CD4-positive, CD25-positive, alpha-beta regulatory T cell (primary cell): Measurements from ENCODE around the gene RNF17. TPM values are rescaled to one million over a fixed set of nuclear protein-coding genes. Genes with fewer than 3 reads are reported as not detected.
"Not testable (repeated sequence)": the region's sequence is repeated elsewhere in the genome, so short reads cannot be mapped to it uniquely, and the experiment has no call there.

ENCODE experiments used
- ATAC-seq, 2 donors: fragments of 150-1000 bp; cut with Tn5 transposase; one replicate each; pipeline ENCODE4 v1.10.0; 2021; ENCODE audit warnings: low read depth in 2 of 2, moderate number of reproducible peaks in 2 of 2, moderate library complexity in 1 of 2
- DNase-seq, 3 donors: peaks; one replicate each; pipeline versions ENCODE4 v3.0.0 to v3.0.0-alpha.2; 2012 to 2022; ENCODE audit warnings: mixed read lengths in 1 of 3
- H3K27ac ChIP-seq: one replicate; pipeline ENCODE4 v1.7.0; 2013; ENCODE audit warnings: mild to moderate bottlenecking, low read length; ENCODE audit not compliant: insufficient read depth, poor library complexity, severe bottlenecking
- H3K27me3 ChIP-seq: one replicate; pipeline ENCODE4 v1.7.0; 2013; ENCODE audit warnings: low read length; ENCODE audit not compliant: control insufficient read depth, insufficient read depth
- H3K36me3 ChIP-seq: one replicate; pipeline ENCODE4 v1.7.0; 2013; ENCODE audit warnings: mild to moderate bottlenecking, low read length, moderate library complexity; ENCODE audit not compliant: control insufficient read depth, insufficient read depth
- H3K4me1 ChIP-seq: 2 replicates; pipeline ENCODE4 v1.7.0; 2013; ENCODE audit warnings: mild to moderate bottlenecking, low read length; ENCODE audit not compliant: insufficient read depth, control insufficient read depth, poor library complexity, severe bottlenecking
- H3K4me3 ChIP-seq: one replicate; pipeline ENCODE4 v1.7.0; 2013; ENCODE audit warnings: low read depth, mild to moderate bottlenecking, low read length, moderate library complexity
- H3K9me3 ChIP-seq, 2 experiments: 1 replicate in 1 of 2; 2 replicates in 1 of 2; pipeline ENCODE4 v1.7.0; 2013; ENCODE audit warnings: low read length in 2 of 2, mild to moderate bottlenecking in 1 of 2, moderate library complexity in 1 of 2; ENCODE audit not compliant: control insufficient read depth in 2 of 2
- H3K27ac Mint-ChIP-seq, 3 donors: one replicate each; pipeline ENCODE4 v1.8.0; 2020 to 2022; ENCODE audit warnings: mild to moderate bottlenecking in 3 of 3, mixed read lengths in 3 of 3, moderate library complexity in 2 of 3
- H3K27me3 Mint-ChIP-seq: one replicate; pipeline ENCODE4 v1.8.0; 2022; ENCODE audit warnings: mild to moderate bottlenecking, mixed read lengths
- H3K36me3 Mint-ChIP-seq: one replicate; pipeline ENCODE4 v1.8.0; 2020; ENCODE audit warnings: mixed read lengths
- H3K4me1 Mint-ChIP-seq, 4 donors: one replicate each; pipeline ENCODE4 v1.8.0; 2020 to 2022; ENCODE audit warnings: mixed read lengths in 4 of 4, mild to moderate bottlenecking in 1 of 4
- H3K4me3 Mint-ChIP-seq, 4 donors: one replicate each; pipeline ENCODE4 v1.8.0; 2020 to 2022; ENCODE audit warnings: mild to moderate bottlenecking in 4 of 4, mixed read lengths in 4 of 4, moderate library complexity in 3 of 4
- H3K9me3 Mint-ChIP-seq, 7 donors: one replicate each; pipeline ENCODE4 v1.8.0; 2020 to 2022; ENCODE audit warnings: mixed read lengths in 7 of 7, mild to moderate bottlenecking in 3 of 7, moderate library complexity in 2 of 7
- polyA plus RNA-seq, 4 donors: library from polyadenylated mRNA; unstranded; fragments of 300-500 nt; fragmentation: Illumina TruSeq; gene quantifications; one replicate each; pipeline ENCODE4 v1.2.3, GENCODE V29; 2021
- total RNA-seq: library from RNA; stranded (reverse); gene quantifications from one replicate; pipeline ENCODE4 v1.2.3, GENCODE V29; 2022

The RNF17 gene
- total and polyA plus RNA-seq, 5 donors from 2014 or later = 0.14 to 0.44 (median 0.28) TPM; not detected in 2

DNA sequence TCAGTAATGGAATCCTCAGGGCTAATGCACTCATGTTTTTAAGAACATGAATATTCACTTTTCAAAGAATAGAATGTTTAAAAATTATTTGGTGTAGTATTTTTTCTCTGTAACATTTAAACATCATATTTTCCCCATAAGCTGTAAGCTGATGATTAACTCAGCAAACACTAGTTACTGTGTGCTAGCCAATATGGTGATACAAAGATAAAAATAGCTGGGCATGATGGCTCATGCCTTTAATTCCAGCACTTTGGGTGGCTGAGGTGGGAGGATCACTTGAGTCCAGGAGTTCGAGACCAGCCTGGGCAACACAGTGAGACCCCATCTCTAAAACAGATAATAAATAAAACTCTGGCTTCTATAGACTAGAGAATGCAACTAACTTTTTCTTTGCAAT, 13.2 kb downstream of the RNF17 start:
- no peaks in the 10 kb centered on the region for H3K36me3 Mint-ChIP-seq
- H3K27me3 Mint-ChIP-seq = peaks cover 41% of the 10 kb centered on the region
- H3K9me3 Mint-ChIP-seq = no peaks in the 10 kb centered on the region

DNA sequence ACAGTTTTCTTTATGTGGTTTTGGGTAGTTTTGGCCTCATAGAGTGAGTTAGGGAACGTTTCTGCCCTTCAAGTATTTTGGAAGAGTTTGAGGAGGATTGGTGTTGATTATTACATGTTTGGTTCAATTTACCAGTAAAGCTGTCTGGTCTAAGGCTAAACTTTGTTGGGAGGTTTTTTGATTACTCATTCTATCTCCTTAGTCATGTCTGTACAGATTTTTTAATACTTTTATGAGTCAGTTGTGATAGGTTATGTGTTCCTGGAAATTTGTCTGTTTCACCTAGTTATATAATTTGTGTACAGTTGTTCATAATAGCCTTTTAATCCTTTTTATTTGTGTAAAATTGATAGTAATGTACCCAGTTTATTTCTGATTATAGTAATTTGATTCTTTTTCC, 20.4 kb downstream of the RNF17 start:
- Histone ChIP-seq H3K4me3 (no peak overlapping the region), H3K27ac (no peak overlapping the region), H3K9me3 (peaks cover 4 to 7% of the 10 kb centered on the region in 2 experiments), H3K27me3 (peaks cover 6% of the 10 kb centered on the region), H3K4me1 (no peaks in the 10 kb centered on the region), H3K36me3 (no peaks in the 10 kb centered on the region)
- Mint-ChIP-seq H3K9me3 (peaks cover 0 to 13% (median 5%) of the 10 kb centered on the region in 7 donors), H3K4me3 (no peak overlapping the region), H3K27ac (no peak overlapping the region), H3K36me3 (no peaks in the 10 kb centered on the region), H3K4me1 (no peaks in the 10 kb centered on the region), H3K27me3 (peaks cover 22% of the 10 kb centered on the region)
- ATAC-seq (no peak), DNase-seq (no peak)

More for the DNA sequence above, 13.2 kb downstream of the RNF17 start:
- no peak overlapping the region for H3K4me3 Mint-ChIP-seq
- H3K27ac Mint-ChIP-seq = no peak overlapping the region
- Histone ChIP-seq H3K9me3 (no peaks in the 10 kb centered on the region), H3K27me3 (peaks cover 9% of the 10 kb centered on the region), H3K36me3 (no peaks in the 10 kb centered on the region), H3K27ac (no peak overlapping the region), H3K4me3 (no peak overlapping the region), H3K4me1 (no peaks in the 10 kb centered on the region)
- no peak for ATAC-seq
- no peaks in the 10 kb centered on the region for H3K4me1 Mint-ChIP-seq
- DNase-seq = no peak

DNA sequence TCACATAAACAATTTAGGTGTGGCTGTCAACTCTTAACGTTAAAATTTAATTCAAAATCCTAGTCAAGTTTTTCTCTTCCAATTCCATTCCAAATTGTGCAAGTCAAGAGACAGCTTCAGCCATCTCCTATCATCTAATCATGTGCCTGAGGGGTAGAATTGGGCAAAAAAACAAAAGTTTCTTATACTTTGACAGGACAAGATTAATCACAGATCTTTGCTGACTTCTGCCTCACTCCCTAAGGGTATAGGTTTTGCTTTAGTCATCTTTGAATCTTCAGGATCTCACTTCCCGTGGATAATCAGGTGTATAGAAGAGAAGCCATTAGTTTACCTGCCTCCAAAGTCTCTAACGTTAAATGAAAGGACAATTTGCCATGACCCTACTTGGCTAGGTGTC, 24.6 kb downstream of the RNF17 start:
- Histone ChIP-seq H3K4me1 (no peaks in the 10 kb centered on the region), H3K27ac (no peak overlapping the region), H3K4me3 (no peak overlapping the region), H3K36me3 (no peaks in the 10 kb centered on the region), H3K9me3 (peaks cover 4 to 7% of the 10 kb centered on the region in 2 experiments), H3K27me3 (peaks cover 8% of the 10 kb centered on the region)
- ATAC-seq = no peak
- no peak overlapping the region for H3K27ac Mint-ChIP-seq
- DNase-seq = no peak
- no peaks in the 10 kb centered on the region for H3K36me3 Mint-ChIP-seq
- peaks cover 0 to 13% (median 5%) of the 10 kb centered on the region in 7 donors for H3K9me3 Mint-ChIP-seq
- peaks cover 31% of the 10 kb centered on the region for H3K27me3 Mint-ChIP-seq
- no peak overlapping the region for H3K4me3 Mint-ChIP-seq
- H3K4me1 Mint-ChIP-seq = no peaks in the 10 kb centered on the region

DNA sequence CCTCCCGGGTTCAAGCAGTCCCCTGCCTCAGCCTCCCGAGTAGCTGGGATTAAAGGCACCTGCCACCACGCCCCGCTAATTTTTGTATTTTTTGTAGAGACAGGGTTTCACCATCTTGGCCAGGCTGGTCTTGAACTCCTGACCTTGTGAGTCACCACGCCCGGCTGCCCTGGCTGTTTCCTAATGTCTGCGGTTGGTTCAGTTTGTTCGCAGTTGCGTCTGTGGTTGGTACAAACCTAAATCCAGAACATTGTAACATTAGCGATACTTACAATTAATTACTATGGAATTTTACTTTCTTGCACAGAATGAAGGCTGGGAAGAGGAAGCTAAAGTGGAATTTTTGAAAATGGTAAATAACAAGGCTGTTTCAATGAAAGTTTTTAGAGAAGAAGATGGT, 38.1 kb downstream of the RNF17 start:
- Mint-ChIP-seq H3K27ac (no peak overlapping the region), H3K4me1 (no peaks in the 10 kb centered on the region), H3K9me3 (peaks cover 0 to 5% (median 0%) of the 10 kb centered on the region in 7 donors), H3K27me3 (peaks cover 42% of the 10 kb centered on the region), H3K36me3 (no peaks in the 10 kb centered on the region), H3K4me3 (no peak overlapping the region)
- no peaks in the 10 kb centered on the region for H3K36me3 ChIP-seq
- no peaks in the 10 kb centered on the region for H3K4me1 ChIP-seq
- H3K27me3 ChIP-seq = peaks cover 13% of the 10 kb centered on the region
- no peak overlapping the region for H3K27ac ChIP-seq
- DNase-seq (no peak), ATAC-seq (no peak)
- H3K4me3 ChIP-seq = no peak overlapping the region
- H3K9me3 ChIP-seq = no peaks in the 10 kb centered on the region

DNA sequence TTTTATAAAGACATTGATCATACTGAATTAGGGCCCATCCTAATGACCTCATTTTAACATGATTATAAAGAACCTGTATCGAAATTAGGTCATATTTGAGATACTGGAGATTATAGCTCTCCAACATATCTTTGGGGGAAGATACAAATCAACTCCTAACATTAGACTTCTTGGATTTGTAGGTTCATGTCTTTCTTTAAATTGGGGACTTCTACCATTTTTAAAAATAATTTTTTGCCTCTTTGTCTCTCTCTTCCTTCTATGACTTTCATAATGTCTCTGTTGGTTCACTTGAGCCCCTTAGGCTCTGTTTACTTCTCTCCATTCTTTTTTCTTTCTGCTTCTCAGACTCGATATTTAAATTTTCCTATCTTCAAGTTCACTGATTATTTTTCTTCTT, 57.2 kb downstream of the RNF17 start:
- H3K27ac Mint-ChIP-seq = no peak overlapping the region
- no peak for ATAC-seq
- H3K4me3 Mint-ChIP-seq = no peak overlapping the region
- H3K9me3 Mint-ChIP-seq = peaks cover 0 to 4% (median 0%) of the 10 kb centered on the region in 7 donors
- H3K36me3 Mint-ChIP-seq = no peaks in the 10 kb centered on the region
- no peaks in the 10 kb centered on the region for H3K4me1 Mint-ChIP-seq
- DNase-seq = no peak
- Histone ChIP-seq H3K9me3 (peaks cover 0 to 2% of the 10 kb centered on the region in 2 experiments), H3K4me1 (no peaks in the 10 kb centered on the region), H3K36me3 (no peaks in the 10 kb centered on the region), H3K27ac (no peak overlapping the region), H3K27me3 (peaks cover 6% of the 10 kb centered on the region), H3K4me3 (no peak overlapping the region)
- H3K27me3 Mint-ChIP-seq = peaks cover 50% of the 10 kb centered on the region

DNA sequence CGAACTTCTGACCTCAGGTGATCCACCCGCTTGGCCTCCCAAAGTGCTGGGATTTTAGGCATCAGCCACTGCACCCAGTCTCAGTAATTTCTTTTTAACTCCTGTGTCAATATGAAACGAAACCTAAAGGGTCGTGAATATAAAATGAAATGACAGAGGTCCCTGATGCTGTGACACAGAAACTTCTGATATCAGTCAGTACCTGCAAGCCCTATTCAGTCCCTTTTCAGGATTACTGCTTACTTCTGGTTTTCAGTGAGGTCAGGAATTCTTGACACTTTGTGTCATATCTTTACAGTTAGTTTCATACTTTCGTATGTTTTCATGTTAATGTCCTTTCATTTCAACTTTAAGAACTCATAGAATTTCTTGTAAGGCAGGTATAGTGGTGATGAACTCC, 58.7 kb downstream of the RNF17 start:
- peaks cover 0 to 4% (median 0%) of the 10 kb centered on the region in 7 donors for H3K9me3 Mint-ChIP-seq
- no peak overlapping the region for H3K27ac Mint-ChIP-seq
- no peaks in the 10 kb centered on the region for H3K36me3 Mint-ChIP-seq
- H3K27ac ChIP-seq = no peak overlapping the region
- H3K4me3 Mint-ChIP-seq = no peak overlapping the region
- no peaks in the 10 kb centered on the region for H3K4me1 ChIP-seq
- no peak for DNase-seq
- peaks cover 0 to 2% of the 10 kb centered on the region in 2 experiments for H3K9me3 ChIP-seq
- ATAC-seq = no peak
- no peaks in the 10 kb centered on the region for H3K36me3 ChIP-seq
- peaks cover 46% of the 10 kb centered on the region for H3K27me3 Mint-ChIP-seq
- H3K4me1 Mint-ChIP-seq = no peaks in the 10 kb centered on the region
- peaks cover 6% of the 10 kb centered on the region for H3K27me3 ChIP-seq
- no peak overlapping the region for H3K4me3 ChIP-seq

DNA sequence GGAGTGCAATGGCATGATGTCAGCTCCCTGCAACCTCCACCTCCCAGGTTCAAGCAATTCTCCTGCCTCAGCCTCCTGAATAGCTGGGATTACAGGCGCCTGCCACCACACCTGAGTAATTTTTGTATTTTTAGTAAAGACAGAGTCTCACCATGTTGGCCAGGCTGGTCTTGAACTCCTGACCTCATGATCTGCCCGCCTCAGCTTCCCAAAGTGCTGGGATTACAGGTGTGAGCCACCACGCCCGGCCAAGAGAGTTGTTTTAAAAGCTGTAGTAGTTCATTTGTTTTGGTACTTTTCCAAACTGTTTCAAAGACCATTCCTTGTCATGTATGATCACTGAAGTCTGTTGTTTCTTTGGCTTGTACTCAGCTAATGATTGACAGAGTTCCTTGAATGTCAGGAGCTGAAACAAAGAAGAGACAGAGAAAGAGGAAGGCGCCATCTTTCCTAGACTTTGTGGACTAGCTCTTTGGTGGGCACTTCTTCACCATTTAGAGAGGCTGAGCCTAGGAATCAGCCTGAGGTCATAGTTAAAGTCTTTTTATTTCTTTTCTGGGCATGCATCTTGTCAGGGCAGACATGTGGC, 59.2 kb downstream of the RNF17 start:
- H3K36me3 ChIP-seq, ATAC-seq, H3K9me3 ChIP-seq, H3K27ac Mint-ChIP-seq, H3K27ac ChIP-seq, DNase-seq, H3K4me3 Mint-ChIP-seq, H3K4me1 Mint-ChIP-seq, H3K4me3 ChIP-seq, H3K36me3 Mint-ChIP-seq, H3K9me3 Mint-ChIP-seq, H3K4me1 ChIP-seq, H3K27me3 ChIP-seq: not testable (repeated sequence)
- peaks cover 42% of the 10 kb centered on the region for H3K27me3 Mint-ChIP-seq

DNA sequence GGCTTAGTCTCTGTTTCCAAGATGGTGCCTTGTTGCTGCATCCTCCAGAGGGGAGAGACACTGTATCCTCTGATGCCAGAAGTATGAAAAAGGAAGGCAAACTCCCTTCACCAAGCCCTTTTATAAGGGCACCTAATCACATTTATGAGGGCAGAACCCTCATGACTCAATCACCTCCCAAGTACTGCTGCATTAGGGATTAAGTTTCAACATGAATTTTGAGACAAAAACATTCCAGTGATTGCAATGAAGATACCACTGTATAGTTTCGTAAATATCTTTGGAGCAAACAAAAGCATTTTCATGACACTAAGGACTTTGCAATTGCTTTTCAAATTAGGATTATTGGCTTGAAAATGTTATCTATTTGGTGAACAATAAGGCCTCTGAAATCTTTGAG, 63.8 kb downstream of the RNF17 start:
- Mint-ChIP-seq H3K4me3 (no peak overlapping the region), H3K27me3 (peaks cover 45% of the 10 kb centered on the region), H3K27ac (no peak overlapping the region), H3K4me1 (no peaks in the 10 kb centered on the region), H3K36me3 (no peaks in the 10 kb centered on the region), H3K9me3 (peaks cover 0 to 1% (median 0%) of the 10 kb centered on the region in 7 donors)
- ATAC-seq (no peak), DNase-seq (no peak)
- Histone ChIP-seq H3K9me3 (no peaks in the 10 kb centered on the region), H3K4me3 (no peak overlapping the region), H3K4me1 (no peaks in the 10 kb centered on the region), H3K36me3 (no peaks in the 10 kb centered on the region), H3K27ac (no peak overlapping the region), H3K27me3 (peaks cover 6% of the 10 kb centered on the region)
